Measurements from ENCODE around the gene FBXO2. TPM values are rescaled to one million over a fixed set of nuclear protein-coding genes. Genes with fewer than 3 reads are reported as not detected.
"Not testable (repeated sequence)": the region's sequence is repeated elsewhere in the genome, so short reads cannot be mapped to it uniquely, and the experiment has no call there.

FBXO2 gene
- total RNA-seq, 1 donor from 2014 or later = 0.59 TPM

DNA sequence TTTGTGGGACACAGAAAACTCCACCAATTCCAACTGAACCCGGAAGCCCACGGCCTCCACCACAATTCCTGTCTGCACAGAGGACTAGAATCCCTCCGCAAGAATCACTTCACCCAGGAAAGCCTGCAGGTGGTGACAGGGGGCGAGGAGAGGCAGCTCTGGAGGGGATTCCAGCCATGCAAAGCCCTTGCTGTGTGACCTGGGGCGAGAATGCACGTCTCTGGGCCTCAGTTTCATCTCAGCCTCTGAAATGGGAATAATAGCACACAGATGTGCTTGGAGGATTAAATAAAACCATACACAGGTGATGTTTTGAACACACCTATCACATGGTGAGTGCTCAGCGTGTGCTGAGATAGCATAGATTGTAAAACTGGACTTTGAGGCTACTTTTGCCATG lies 14.1 kb downstream of the FBXO2 start:
- intact Hi-C loops (cut with micrococcal nuclease) = loop anchor here (10.0 kb wide), 1 partner anchor 165 kb away; the partner anchor contains the start of gene DISP3

DNA sequence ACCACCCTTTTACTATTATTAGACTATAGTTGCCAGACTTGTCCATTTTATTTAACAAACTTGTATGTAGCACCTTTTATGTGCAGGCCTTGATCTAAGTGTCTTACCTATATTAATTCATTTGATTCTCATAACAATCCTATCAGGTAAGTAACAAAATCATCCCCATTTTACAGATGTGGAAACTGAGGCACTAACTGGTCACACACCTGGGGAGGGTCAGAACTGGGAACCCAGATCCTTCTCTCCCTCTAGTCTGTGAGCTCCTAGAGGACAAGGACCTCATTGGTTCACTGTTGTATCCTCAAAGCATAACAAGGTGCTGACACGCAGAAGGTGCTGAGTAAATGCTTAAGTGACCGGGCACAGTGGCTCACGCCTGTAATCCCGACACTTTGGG lies 14.9 kb downstream of the FBXO2 start:
- intact Hi-C loops (cut with micrococcal nuclease) = no loop called here

GRCh38 chr1:11638121-11638520 lies 16.1 kb downstream of the FBXO2 start:
- intact Hi-C loops (cut with micrococcal nuclease) = no loop called here

DNA sequence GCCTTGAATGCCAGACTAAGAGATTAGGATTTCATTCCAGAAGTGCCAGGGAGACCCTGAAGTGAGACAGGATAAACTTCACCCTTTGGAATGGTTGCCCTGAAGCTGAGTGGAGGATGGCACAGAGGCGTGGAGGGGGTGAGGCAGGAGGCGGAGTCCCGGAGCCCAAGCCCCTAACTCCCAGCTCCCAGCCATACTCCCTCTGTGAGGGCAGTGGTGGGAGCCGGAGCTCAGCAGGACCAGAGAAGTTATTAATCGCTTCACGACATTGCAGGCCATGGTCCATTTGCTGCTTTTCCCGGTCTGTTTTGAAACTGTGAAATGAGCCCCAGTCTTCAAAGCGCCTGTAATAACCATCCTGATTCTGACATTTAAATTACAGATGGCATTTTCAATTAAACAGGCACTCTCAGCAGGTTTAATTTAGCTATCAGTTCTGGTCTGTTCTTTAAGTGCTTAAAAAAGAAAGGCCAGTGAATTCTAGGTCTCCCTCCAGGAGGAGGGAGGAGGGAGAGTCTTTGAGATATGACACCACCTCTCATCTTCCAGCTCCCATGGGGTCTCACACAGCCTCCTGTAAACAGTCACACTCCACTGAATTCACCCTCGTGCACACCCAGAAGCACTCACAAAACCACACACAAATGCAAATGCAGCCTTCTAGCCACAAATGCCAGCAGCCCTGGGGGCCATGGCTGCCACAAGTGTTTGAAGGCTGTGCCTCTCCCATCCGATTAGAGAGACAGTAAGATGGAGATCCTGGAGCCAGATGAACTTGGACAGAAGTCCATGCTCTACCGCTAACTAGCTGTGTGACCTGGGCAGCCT lies 19.6 kb downstream of the FBXO2 start:
- intact Hi-C loops (cut with micrococcal nuclease) = no loop called here

- intact Hi-C loops (cut with micrococcal nuclease) = no loop called here
Measured at GRCh38 chr1:11629184-11630016, 24.8 kb downstream of the FBXO2 start.

GRCh38 chr1:11628767-11629166 lies 25.5 kb downstream of the FBXO2 start:
- intact Hi-C loops (cut with micrococcal nuclease) = no loop called here

DNA sequence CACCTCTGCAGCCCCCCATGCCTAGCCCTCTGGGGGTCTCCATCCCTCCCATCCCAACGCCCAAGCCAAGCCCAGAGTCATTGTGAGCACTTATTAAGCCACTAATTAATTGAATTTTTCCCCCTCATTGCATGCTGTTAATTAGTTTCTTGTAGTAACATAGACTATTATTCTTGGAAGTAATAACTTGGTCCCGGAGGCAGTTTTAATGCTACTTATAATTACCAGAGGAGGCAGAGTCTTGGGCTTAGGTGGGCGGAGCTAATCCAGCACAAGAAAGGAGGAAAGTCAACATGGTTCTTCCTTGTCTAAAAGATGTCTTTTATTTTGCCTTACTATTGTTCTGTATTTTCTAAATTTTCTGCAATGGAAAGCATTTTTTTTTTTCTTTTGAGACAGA lies 27.7 kb downstream of the FBXO2 start:
- intact Hi-C loops (cut with micrococcal nuclease) = no loop called here

DNA sequence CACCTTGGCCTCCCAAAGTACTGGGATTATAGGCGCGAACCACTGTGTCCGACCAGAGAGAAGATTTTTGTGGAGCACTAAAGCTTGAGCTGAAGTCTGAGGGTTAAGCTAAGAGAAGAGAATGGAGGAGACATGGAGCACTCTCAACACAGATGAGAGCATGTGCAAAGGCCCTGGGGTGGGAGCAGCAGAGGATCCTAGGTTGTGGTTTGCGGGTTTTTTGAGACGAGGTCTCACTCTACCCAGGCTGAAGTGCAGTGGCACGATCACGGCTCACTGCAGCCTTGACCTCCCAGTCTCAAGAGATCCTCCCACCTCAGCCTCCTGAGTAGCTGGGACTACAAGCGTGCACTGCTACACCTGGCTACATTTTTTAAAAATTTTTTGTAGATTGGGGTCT lies 30.5 kb downstream of the FBXO2 start:
- intact Hi-C loops (cut with micrococcal nuclease) = no loop called here

DNA sequence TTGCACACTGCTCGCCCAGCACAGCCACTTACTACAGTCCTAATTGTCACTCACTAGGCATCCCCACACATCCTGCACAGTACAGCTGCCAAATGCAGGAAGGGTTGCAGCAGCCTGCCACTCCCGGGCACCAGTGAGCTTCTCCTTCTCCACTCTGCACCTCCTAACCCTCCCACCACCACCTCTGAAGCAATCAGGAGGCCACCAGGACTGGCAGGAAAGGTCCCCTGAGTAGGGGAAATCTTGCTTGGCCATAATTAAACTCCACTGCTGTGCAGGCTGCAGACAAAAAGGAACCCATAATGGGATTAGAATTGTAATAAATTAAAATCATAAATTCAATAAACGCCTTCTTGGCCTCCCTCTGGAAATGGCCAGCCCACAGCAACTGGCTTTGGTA lies 31.8 kb downstream of the FBXO2 start:
- intact Hi-C loops (cut with micrococcal nuclease) = no loop called here

- intact Hi-C loops (cut with micrococcal nuclease) = no loop called here
Measured at GRCh38 chr1:11620924-11621323, 33.3 kb downstream of the FBXO2 start.

- intact Hi-C loops (cut with micrococcal nuclease) = no loop called here
Measured at GRCh38 chr1:11620405-11620804, 33.8 kb downstream of the FBXO2 start.

DNA sequence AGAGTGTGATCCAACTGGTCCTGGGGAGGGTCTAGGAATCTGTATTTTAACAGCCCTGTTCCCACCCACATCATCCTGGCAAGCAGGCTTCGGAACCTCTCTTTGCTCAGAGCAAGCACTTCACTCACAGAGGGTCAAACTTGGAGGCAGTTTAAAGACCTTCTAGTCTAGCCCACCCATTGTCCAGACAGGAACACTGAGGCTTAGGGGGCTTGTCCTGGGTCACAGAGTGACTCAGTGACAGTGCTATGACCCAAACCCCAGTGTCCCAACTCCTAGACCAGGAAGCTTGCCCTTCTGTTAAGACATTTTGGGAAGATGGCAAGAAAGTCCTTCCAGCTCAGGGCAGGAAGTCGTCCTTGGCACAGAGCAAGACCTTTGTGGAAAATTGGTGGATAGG lies 36.5 kb downstream of the FBXO2 start:
- intact Hi-C loops (cut with micrococcal nuclease) = no loop called here

- intact Hi-C loops (cut with micrococcal nuclease) = no loop called here
Measured at GRCh38 chr1:11617314-11617713, 36.9 kb downstream of the FBXO2 start.

DNA sequence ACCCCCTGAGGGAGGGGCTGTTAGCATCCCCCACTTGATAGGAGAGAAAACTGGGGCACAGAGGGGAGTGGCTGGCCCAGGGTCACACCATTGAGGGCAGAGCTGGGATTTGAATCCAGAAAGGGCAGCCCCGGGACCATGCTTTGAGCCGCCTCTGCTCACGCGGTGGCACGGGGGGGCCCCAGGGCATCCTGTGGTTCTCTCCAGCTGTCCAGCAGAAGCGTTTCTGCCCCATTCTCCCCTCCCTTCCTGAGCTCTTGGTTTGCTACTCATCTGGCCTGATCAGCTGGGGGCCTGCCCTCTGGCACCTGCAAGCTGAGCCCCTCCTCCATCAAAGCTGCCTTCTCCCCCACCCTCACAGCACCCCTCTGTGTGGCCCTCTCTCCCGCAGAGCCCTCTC lies 37.5 kb downstream of the FBXO2 start:
- intact Hi-C loops (cut with micrococcal nuclease) = no loop called here

GRCh38 chr1:11615090-11615489 lies 39.1 kb downstream of the FBXO2 start:
- intact Hi-C loops (cut with micrococcal nuclease) = no loop called here

GRCh38 chr1:11613347-11613746 lies 40.9 kb downstream of the FBXO2 start:
- intact Hi-C loops (cut with micrococcal nuclease) = no loop called here

DNA sequence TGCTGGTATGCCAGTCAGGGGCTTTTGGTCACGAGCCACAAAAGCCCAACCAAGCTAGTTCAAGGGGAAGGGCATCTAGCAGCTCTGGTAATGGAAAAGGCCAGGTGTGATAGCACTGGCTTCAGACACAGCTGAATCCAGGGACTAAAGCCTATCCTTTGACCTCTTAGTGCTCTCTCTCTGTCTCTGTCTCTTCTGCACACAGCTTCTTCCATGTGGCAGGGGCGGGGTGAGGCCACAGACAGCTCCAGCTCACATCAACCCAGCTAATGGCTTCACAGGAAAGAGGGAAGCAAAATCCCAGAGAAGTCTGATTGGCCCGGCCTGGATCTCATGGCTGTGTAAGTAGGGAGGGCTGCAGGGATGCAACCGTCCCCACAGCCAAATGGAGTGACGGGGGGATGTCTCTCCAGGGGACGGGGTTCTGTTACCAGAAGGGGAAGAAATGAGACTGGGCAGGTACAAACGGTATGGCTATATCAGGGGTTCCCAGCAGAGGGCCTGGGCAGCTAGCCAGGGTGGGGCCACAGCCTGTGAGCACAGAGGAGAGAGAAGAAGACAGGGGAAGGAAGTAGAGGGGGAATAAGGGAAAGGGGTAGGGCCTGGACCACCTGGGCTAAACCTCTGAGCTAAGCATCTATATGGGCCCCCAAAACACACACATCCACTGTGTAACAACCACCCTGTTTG lies 42.4 kb downstream of the FBXO2 start:
- intact Hi-C loops (cut with micrococcal nuclease) = no loop called here

GRCh38 chr1:11610629-11611180 lies 43.5 kb downstream of the FBXO2 start:
- intact Hi-C loops (cut with micrococcal nuclease) = no loop called here

DNA sequence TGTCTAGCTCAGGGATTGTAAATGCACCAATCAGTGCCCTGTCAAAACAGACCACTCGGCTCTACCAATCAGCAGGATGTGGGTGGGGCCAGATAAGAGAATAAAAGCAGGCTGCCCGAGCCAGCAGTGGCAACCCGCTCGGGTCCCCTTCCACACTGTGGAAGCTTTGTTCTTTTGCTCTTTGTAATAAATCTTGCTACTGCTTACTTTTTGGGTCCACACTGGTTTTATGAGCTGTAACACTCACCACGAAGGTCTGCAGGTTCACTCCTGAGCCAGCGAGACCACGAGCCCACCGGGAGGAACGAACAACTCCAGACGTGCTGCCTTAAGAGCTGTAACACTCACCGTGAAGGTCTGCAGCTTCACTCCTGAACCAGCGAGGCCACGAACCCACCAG lies 44.9 kb downstream of the FBXO2 start:
- intact Hi-C loops (cut with micrococcal nuclease) = not testable (repeated sequence)

DNA sequence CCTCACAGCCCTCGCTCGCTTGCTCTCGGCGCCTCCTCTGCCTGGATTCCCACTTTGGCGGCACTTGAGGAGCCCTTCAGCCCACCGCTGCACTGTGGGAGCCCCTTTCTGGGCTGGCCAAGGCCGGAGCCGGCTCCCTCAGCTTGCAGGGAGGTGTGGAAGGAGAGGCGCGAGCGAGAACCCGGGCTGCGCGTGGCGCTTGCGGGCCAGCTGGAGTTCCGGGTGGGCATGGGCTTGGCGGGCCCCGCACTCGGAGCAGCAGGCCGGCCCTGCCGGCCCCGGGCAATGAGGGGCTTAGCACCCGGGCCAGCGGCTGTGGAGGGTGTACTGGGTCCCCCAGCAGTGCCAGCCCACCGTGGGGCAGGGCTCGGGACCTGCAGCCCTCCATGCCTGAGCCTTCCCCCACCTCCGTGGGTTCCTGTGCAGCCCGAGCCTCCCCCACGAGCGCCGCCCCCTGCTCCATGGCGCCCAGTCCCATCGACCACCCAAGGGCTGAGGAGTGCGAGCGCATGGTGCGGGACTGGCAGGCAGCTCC lies 45.6 kb downstream of the FBXO2 start:
- intact Hi-C loops (cut with micrococcal nuclease) = not testable (repeated sequence)

DNA sequence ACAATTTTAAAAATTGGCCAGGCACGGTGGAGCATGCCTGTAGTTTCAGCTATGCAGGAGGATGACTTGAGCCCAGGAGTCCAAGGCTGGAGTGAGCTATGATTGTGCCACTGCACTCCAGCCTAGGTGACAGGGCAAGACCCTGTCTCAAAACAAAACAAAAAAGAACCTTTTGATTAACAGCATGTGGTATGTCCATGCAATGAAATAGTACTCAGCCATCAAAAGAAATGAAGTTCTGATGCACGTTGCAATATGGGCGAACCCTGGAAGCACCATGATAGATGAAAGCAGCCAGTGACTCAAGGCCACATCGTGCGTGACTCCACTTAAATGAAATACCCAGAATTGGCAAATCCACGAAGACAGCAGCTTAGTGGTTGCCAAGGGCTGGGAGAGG lies 47.5 kb downstream of the FBXO2 start:
- intact Hi-C loops (cut with micrococcal nuclease) = no loop called here

Data from T-helper 2 cell treated with Interferon-gamma antibody and Interleukin-4, amounts not matched to agents 100 ng/mL and 5 ng/mL, for 36 hours (primary cell).